Panc1 (cell line): ENCODE results near the gene SCFD1.

Experiments used
- CTCF ChIP-seq: fragments of 450-650 bp; IDR thresholded peaks from 2 replicates; pipeline ENCODE4 v1.5.1; 2017; ENCODE audit warnings: mild to moderate bottlenecking
- POLR2AphosphoS5 ChIP-seq: IDR thresholded peaks from 2 replicates; pipeline ENCODE4 v1.6.1; 2012; ENCODE audit warnings: mild to moderate bottlenecking, low read depth, low read length, moderate library complexity

- TF ChIP-seq POLR2AphosphoS5 (no peak), CTCF (no peak)
These were observed 49.3 kb upstream of the SCFD1 start for GRCh38 chr14:30572771-30573170.
